CD4-positive, alpha-beta T cell treated with Interleukin-17A for 1 hour (primary cell): ENCODE measurements around the gene CBL.
"Not testable (repeated sequence)": the region's sequence is repeated elsewhere in the genome, so short reads cannot be mapped to it uniquely, and the experiment has no call there.

Experiments
- DNase-seq: peaks from one replicate; pipeline ENCODE4 v3.0.0-alpha.2; 2020

CBL gene

DNA sequence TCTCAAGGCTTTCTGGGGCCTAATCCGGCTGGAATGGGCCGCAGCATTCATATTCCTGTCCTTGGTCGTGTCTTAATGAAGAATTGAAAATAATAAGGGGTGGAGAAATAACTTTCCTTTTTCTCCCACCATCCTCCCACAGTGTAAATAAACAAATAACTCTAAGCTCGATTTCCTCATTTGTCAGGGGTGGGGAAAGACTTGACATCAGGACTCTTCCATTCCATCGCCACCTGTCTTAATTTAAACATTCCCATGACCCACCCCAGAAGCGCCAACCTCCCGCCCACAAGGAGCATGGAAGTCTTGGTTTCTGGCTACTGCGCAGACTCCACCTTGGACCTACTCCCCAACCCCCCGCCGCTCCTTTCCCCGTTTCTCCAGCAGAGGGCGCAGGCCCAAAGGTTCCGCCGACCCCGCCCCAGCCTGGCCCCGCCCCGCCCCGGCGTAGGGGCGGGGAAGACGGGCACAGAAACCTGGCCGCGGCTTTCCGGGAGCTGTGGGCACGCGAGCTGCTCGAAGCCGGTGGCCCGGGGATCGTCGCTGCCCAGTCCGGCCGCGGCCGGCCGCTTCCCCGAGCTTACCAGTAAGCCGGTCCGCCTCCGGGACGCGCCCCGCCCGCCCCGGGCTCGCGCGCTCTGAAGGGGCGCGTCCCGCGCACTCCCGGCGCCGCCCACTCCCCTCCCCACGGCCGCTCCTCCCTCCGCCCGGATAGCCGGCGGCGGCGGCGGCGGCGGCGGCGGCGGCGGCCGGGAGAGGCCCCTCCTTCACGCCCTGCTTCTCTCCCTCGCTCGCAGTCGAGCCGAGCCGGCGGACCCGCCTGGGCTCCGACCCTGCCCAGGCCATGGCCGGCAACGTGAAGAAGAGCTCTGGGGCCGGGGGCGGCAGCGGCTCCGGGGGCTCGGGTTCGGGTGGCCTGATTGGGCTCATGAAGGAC, at the start of gene CBL:
TSS of gene CBL (plus strand) at position 766 of the 937 bp plus-strand sequence. CDS start at position 845, 79 bp downstream.
- peak; percentile 96 for DNase-seq

DNA sequence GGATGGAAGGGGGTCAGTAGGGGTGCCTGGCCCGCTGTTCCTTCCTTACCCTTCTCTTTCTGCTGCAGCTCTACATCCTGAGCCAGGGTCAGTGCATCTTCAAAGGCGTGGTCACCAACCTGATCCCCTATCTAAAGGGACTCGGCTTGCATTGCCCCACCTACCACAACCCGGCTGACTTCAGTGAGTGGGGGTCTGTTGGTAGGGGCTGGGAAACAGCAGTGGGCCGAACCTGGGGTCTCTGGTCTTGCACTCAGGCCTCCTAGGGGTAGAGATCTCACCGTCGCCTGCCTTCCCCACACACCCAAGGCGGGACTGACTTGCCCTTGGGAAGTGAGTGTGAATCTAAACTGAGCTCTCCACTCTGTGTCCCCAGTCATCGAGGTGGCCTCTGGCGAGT, 49.6 kb upstream of the CBL start:
- DNase-seq = no peak

DNA sequence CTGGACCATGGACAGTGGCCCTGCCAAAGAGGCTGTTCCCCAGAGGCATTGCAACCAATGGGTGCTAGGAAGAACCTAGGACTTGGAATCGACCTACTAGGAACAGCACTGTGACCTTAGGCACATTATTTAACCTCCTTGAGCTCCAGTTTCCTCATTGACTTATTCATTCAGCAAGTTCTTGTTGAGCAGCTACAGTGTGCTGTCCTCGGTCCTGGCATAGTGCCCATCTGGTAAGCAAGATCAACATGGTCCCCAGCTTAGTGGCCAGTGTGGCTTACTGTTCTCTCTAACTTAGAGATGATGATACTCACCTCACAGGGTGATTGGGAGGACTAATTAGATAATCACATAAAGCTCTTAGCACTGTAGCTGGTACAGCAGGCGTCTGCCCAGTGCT, 49.1 kb upstream of the CBL start:
- DNase-seq = no peak

- no peak for DNase-seq
These were observed 47.7 kb upstream of the CBL start for GRCh38 chr11:119158467-119158866.

- no peak for DNase-seq
These were observed 46.0 kb upstream of the CBL start for GRCh38 chr11:119160151-119160550.

- no peak for DNase-seq
These were observed 44.3 kb upstream of the CBL start for GRCh38 chr11:119161871-119162270.

GRCh38 chr11:119166368-119167076, 39.6 kb upstream of the CBL start:
- no peak for DNase-seq

DNA sequence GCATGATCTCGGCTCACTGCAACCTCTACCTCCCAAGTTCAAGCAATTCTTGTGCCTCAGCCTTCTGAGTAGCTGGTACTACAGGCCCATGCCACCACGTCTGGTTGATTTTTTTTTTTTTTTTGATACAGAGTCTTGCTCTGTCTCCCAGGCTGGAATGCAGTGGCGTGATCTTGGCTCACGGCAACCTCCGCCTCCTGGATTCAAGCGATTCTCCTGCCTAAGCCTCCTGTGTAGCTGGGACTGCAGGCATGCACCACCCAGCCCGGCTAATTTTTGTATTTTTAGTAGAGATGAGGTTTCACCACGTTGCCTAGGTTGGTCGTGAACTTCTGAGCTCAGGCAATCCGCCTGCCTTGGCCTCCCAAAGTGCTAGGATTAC, 39.1 kb upstream of the CBL start:
- not testable (repeated sequence) for DNase-seq

- DNase-seq = no peak
These were observed 38.2 kb upstream of the CBL start for GRCh38 chr11:119167933-119168332.

- peak; percentile 88 for DNase-seq
These were observed 37.5 kb upstream of the CBL start, which contains the start of gene NLRX1 for GRCh38 chr11:119168471-119169281. Gene NLRX1, plus strand, starts transcription at chr11:119168725. Its CDS starts 2,679 bp downstream, at chr11:119171404.

- DNase-seq = no peak
These were observed 36.8 kb upstream of the CBL start for GRCh38 chr11:119169282-119169719.

GRCh38 chr11:119172513-119172912, 33.6 kb upstream of the CBL start:
- no peak for DNase-seq

DNA sequence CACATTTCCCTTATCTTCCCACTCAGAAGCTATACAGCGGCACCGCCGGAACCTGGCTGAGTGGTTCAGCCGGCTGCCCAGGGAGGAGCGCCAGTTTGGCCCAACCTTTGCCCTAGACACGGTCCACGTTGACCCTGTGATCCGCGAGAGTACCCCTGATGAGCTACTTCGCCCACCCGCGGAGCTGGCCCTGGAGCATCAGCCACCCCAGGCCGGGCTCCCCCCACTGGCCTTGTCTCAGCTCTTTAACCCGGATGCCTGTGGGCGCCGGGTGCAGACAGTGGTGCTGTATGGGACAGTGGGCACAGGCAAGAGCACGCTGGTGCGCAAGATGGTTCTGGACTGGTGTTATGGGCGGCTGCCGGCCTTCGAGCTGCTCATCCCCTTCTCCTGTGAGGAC, 32.7 kb upstream of the CBL start:
- DNase-seq = no peak

DNA sequence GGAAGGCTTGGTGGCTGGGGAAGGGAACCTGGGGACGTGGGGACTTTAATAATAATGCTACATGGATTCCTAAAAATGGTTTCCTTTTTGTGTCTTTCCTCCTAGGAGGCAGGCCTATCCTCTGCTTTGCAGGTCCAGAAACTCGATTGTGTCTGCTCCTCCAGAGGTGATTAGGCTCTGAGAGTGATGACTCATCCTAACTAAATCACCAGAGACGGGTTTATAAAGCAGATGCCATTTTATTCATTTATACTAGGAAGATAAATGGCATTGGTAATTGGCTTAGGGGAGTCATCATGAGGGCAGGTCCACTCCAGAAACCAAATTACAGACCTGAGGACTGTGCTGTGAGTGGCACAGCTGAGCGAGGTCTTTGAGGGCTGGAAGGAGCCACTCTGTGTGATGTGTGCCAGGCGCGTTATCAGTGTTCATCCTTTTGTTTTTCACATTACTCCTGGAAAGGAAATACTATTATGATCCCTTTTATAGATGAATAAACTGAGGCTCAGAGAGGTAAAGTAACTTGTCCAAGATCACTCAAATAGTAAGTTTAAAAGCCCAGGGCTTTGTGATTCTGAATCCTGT, 30.6 kb upstream of the CBL start:
- no peak for DNase-seq

- no peak for DNase-seq
These were observed 27.9 kb upstream of the CBL start for GRCh38 chr11:119178166-119178680.

DNA sequence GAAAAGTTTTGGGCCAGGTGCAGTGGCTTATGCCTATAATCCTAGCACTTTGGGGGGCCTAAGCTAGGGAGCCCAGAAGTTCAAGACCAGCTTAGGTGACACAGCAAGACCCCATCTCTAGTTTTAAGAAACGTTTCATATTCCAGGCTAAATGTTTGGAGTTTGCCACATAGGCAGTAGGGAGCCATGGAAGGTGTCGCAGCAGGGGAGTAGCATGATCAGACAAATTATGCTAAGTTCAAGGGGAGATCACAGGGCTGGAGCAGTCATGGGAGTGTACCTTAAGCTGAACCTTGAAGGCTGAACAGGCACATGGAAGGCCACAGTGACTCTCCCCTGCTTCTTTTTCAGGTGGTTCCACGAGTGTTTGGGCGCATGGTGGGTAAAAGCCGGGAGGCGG, 26.8 kb upstream of the CBL start:
- no peak for DNase-seq

DNA sequence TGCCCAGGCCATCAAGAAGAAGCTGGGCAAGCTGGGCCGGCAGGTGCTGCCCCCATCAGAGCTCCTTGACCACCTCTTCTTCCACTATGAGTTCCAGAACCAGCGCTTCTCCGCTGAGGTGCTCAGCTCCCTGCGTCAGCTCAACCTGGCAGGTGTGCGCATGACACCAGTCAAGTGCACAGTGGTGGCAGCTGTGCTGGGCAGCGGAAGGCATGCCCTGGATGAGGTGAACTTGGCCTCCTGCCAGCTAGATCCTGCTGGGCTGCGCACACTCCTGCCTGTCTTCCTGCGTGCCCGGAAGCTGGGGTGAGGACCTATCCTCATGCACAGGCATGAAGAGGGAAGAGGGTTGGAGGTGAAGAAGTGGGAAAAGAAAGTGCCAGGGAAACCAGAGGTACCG, 26.2 kb upstream of the CBL start:
- no peak for DNase-seq

- DNase-seq = no peak
These were observed 25.1 kb upstream of the CBL start for GRCh38 chr11:119180729-119181676.

DNA sequence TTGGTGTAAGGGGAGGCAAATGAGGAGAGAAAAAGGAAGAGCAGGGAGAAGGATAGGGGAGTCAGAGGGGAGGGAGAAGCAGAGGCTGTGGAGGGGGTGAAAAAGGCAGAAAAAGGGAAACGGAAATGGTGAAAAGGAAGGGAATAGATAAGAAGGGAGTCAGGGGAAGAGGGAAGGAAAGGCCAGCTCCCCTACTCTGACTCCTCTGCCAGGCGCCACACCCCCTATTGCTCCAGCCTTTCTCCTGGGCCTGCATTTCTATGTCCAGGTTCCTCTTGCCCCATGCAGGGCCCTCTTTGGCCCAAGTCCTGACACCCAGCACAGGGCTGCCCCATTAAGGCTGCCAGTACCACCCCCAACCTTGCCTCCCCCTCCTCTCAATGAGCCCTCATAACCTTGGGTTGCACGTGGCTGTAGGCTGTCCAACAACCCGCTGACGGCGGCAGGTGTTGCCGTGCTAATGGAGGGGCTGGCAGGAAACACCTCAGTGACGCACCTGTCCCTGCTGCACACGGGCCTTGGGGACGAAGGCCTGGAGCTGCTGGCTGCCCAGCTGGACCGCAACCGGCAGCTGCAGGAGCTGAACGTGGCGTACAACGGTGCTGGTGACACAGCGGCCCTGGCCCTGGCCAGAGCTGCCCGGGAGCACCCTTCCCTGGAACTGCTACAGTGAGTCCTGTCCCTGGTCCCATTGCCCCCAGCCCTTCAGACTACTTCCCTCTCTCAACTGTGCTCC, 24.3 kb upstream of the CBL start:
- DNase-seq = no peak

GRCh38 chr11:119184399-119184798, 21.7 kb upstream of the CBL start:
- not testable (repeated sequence) for DNase-seq
